HTERT RPE-1 (cell line): ENCODE data around the gene XYLT1.

Source experiments
- in situ Hi-C: fragments of 300-500 bp; cut with MboI; formaldehyde crosslinking; loops from 4 replicates; pipeline ENCODE4 v1.14.3; 2020; ENCODE audit warnings: low sequenced_read_pairs

Gene XYLT1

DNA sequence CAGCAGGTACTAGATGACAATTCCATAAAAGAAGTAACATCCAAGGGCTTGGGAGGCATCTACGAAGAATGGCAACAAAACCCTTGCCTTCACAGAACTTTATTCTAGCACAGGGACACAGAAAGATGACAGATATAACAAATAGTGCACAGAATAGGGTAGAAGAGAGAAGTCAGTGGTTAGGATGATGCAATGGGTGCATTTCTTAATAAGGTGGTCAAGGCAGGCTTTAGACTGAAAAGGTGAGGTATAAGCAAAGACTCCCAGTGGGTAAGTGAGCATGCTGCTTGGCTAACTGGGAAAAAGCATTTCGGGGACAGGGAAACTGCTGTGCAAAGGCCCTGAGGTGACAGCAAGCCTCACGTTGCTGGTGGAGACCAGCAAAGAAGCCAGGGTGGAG, 175.9 kb downstream of the XYLT1 start:
- in situ Hi-C loops, result no loop called here

DNA sequence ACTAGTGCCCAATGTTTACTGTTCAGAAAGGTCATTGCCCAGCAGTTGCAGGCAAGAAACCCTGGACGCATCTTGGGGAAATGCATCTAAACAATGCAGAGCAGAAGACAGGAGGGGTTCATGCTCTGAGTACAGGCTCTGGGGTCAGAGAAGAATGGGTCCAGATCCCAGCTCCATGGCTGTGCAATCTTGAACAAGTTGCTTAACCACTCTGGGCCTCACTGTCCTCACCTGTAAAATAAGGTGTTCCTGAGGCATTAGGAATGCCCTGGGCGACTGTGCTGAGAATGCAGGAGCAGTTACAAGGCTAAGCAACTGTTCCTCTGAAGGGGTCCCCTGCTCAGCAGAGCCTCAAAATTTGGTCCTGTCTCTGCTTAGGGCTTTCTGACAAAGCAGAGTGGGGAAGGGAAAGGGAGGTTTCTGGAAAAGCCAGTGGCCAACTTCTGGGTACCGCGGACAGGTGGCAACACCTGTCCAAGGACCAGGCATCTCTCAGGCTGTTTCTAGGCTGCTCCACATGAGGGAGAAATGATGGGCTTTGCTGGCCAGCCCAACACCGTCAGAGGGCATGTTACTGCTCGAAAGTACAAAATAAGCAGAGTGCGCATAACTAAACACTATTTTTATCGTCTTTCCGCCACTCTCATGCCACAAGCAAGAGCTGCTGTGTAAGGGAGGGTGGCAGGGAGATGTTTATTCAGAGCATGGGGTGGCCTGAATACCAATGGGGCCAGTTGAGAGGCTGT, 176.8 kb downstream of the XYLT1 start:
- in situ Hi-C loops, result no loop called here

GRCh38 chr16:17291289-17291688, 179.5 kb downstream of the XYLT1 start:
- in situ Hi-C loops, result no loop called here

GRCh38 chr16:17289674-17290635, 180.8 kb downstream of the XYLT1 start:
- in situ Hi-C loops, result no loop called here

GRCh38 chr16:17289050-17289449, 181.7 kb downstream of the XYLT1 start:
- in situ Hi-C loops, result no loop called here

DNA sequence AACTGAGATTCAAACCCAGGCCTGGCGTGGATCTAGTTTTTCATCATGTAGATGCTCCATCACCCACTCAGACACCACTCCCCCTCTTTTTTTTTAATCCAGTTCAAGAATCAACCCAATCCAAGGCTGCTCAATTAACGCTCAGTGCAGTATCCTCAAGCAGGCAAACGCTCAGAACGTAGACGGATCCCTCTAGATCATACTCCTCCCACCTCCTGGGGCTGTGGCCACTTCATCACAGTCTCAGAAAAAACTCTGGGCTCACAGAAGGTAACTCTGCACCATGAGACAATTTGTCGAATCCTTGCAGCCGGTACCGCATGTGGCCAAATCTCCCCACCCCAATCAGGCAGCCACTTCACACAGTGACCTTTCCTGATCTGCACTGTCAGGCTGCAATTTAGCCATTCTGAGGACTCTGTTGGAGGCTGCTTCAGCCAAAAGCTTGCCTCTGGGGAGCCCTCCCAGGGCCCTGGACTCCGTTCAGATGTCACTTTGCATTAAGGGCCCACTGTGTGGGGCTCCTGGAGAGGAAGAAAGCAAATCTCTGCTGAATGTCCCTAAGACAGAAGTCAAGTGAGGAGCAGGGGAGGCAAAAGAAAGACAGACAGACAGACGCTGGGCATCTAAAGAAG, 183.5 kb downstream of the XYLT1 start:
- in situ Hi-C loops, result no loop called here

- in situ Hi-C loops, result no loop called here
These were observed 184.3 kb downstream of the XYLT1 start for GRCh38 chr16:17286443-17286842.

DNA sequence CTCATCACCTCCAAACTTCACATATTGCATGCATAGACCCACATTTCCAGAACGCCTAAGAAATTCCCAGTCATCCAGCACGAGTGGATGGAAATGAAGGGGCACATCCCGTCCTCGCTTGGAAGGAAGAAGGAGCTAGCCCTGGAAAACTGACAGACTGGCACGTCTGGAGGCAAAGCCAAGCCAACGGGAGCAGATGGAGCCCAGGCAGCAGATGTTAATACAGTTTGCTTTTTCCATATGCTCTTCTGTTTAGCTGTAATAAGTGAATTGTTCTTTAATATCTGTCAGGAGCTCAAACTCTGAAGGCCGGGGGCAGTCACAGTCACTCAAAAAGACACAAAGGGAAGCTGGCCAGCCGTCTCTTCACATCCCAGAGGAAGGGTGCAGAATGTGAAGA, 187.7 kb downstream of the XYLT1 start:
- in situ Hi-C loops, result no loop called here

GRCh38 chr16:17282247-17282646, 188.5 kb downstream of the XYLT1 start:
- in situ Hi-C loops, result no loop called here

GRCh38 chr16:17281052-17281451, 189.7 kb downstream of the XYLT1 start:
- in situ Hi-C loops, result no loop called here

GRCh38 chr16:17278988-17279387, 191.8 kb downstream of the XYLT1 start:
- in situ Hi-C loops, result no loop called here

DNA sequence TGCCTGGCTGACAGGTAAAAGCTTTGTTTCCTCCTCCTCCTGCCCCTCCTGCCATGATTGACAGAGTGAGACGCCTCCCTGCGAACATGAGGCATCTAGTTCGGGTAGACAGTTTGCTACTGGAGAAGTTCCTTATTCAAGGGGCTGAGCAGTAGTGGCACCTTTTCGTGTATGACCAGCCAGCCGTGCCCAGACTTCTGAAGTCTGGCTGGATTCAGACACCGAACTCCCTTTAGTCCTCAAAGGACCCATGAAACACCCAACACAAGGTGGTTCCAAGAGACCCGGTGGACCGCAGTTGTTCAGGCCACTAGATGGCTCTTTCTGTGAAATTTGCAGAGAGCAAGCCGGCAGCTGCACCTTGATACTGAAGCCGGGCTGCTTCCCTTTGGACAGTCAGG, 192.8 kb downstream of the XYLT1 start:
- in situ Hi-C loops, result no loop called here

DNA sequence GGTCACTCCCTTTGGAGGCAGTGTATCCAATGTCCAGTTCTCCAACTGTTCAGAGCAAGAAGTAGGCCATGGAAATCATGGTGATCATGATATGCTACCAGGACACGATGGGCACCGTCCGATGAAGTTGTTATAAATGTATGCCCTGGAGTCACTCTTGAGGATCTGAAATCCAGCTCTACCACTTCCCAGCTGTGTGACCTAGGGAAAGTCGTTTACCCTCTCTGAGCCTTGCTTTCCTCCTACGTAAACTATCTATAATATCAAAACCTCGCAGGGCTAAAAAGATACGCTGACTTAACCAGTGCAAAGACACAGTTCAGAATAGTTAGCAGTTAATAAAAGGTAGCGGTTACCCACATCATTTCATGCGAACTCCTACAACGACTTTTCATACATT, 194.2 kb downstream of the XYLT1 start:
- in situ Hi-C loops, result no loop called here

- in situ Hi-C loops, result no loop called here
These were observed 194.7 kb downstream of the XYLT1 start for GRCh38 chr16:17276010-17276530.

GRCh38 chr16:17275076-17276009, 195.4 kb downstream of the XYLT1 start:
- in situ Hi-C loops, result no loop called here

GRCh38 chr16:17273142-17273561, 197.6 kb downstream of the XYLT1 start:
- in situ Hi-C loops, result no loop called here

DNA sequence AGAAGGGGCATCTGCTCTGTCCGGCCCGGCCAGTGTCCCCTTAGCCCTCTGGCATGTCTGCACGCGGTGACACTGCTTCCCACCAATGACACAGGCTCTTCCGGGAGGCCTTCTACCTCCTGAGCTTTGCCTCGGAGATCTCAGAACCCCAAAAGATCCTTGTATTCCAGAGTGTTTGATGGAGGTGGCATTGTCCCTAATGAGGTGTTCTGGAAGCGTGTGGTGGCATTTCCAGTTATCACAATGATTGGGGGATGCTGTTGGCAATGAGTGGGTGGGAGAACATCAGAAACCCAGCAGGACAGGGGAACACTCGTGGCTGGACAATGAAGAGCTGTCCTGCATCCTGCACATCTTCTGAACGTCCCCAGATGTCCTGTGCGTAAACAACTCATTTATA, 198.0 kb downstream of the XYLT1 start:
- in situ Hi-C loops, result no loop called here

DNA sequence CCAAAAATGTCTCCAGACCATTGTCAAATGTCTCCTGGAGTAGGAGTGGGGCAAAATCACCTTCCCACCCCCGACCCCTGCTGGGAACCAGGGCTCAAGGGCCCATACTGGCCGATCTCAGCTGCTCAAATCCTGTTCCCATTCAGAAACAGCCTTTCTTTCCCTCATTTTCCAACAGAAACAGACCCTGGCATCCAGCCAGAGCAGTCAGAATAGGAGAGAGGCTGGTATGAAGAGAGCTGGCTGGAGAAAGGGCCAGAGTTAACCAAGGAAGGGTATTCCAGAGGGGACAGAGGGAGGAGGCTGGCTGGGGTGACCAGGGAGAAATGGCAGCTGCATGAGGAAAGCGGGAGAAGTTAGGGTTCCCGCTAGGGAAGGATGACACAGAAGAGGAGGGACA, 199.1 kb downstream of the XYLT1 start:
- in situ Hi-C loops, result no loop called here

GRCh38 chr16:17270683-17271109, 200.1 kb downstream of the XYLT1 start:
- in situ Hi-C loops, result no loop called here

GRCh38 chr16:17270111-17270510, 200.6 kb downstream of the XYLT1 start:
- in situ Hi-C loops, result no loop called here
